ENCODE results near the gene EVI2A. TPM values are rescaled to one million over a fixed set of nuclear protein-coding genes. Genes with fewer than 3 reads are reported as not detected.
A peak's percentile ranks its signal among the peaks of the same experiment; 100 is the strongest.

The EVI2A gene
- total RNA-seq, 4 donors from 2014 or later: 0.68 to 11.1 (median 3.3) TPM

GRCh38 chr17:31328160-31328535 lies 6.7 kb upstream of the EVI2A start:
- TF ChIP-seq POLR2A (IDR thresholded peaks at IDR 0.05) (no peak), CTCF (IDR thresholded peaks at IDR 0.05) (no peak)
- Histone ChIP-seq H3K27ac (no peak overlapping the region), H3K27me3 (no peaks in the 10 kb centered on the region), H3K4me1 (no peaks in the 10 kb centered on the region), H3K36me3 (peaks cover 0 to 37% (median 0%) of the 10 kb centered on the region in 3 donors), H3K9me3 (no peaks in the 10 kb centered on the region), H3K4me3 (no peak overlapping the region)
- no peak for DNase-seq
- intact Hi-C loops (cut with DNase I): no loop called here

- Histone ChIP-seq H3K27ac (no peak overlapping the region), H3K4me1 (no peaks in the 10 kb centered on the region), H3K4me3 (no peak overlapping the region), H3K9me3 (no peaks in the 10 kb centered on the region), H3K36me3 (peaks cover 0 to 37% (median 0%) of the 10 kb centered on the region in 3 donors), H3K27me3 (no peaks in the 10 kb centered on the region)
- 91 to 95% methylated on average over 11 to 12 of the region's 12 CpGs for WGBS, 2 donors
- no peak for DNase-seq
- TF ChIP-seq CTCF (IDR thresholded peaks at IDR 0.05) (no peak), POLR2A (IDR thresholded peaks at IDR 0.05) (no peak)
- intact Hi-C loops (cut with DNase I): no loop called here
These were observed 6.2 kb upstream of the EVI2A start for GRCh38 chr17:31327534-31328159.

- Histone ChIP-seq H3K27ac (no peak overlapping the region), H3K36me3 (peaks cover 0 to 29% (median 0%) of the 10 kb centered on the region in 3 donors), H3K27me3 (no peaks in the 10 kb centered on the region), H3K9me3 (no peaks in the 10 kb centered on the region), H3K4me3 (no peak overlapping the region), H3K4me1 (no peaks in the 10 kb centered on the region)
- no peak for DNase-seq
- intact Hi-C loops (cut with DNase I): no loop called here
- TF ChIP-seq CTCF (IDR thresholded peaks at IDR 0.05) (no peak), POLR2A (IDR thresholded peaks at IDR 0.05) (no peak)
These were observed 2.1 kb upstream of the EVI2A start for GRCh38 chr17:31323551-31323950.

GRCh38 chr17:31321966-31322365 lies 544 bp upstream of the EVI2A start:
- intact Hi-C loops (cut with DNase I): no loop called here
- peak overlapping the region in 1 of 4 donors; percentile 64 for H3K27ac ChIP-seq
- peaks cover 0 to 6% (median 0%) of the 10 kb centered on the region in 3 donors for H3K4me1 ChIP-seq
- peaks cover 0 to 16% (median 0%) of the 10 kb centered on the region in 3 donors for H3K36me3 ChIP-seq
- no peak overlapping the region for H3K4me3 ChIP-seq
- DNase-seq: no peak
- TF ChIP-seq POLR2A (IDR thresholded peaks at IDR 0.05) (no peak), CTCF (IDR thresholded peaks at IDR 0.05) (no peak)
- 80 to 81% methylated on average over 3 to 4 of the region's 4 CpGs for WGBS, 2 donors
- H3K9me3 ChIP-seq: no peaks in the 10 kb centered on the region
- H3K27me3 ChIP-seq: no peaks in the 10 kb centered on the region

- Histone ChIP-seq H3K4me3 (peak overlapping the region in 3 of 4 donors; percentile 14 to 49 (median 32)), H3K27ac (peak overlapping the region in 3 of 4 donors; percentile 64 to 66 (median 64)), H3K9me3 (no peaks in the 10 kb centered on the region), H3K36me3 (peaks cover 0 to 4% (median 0%) of the 10 kb centered on the region in 3 donors), H3K4me1 (peaks cover 0 to 6% (median 0%) of the 10 kb centered on the region in 3 donors), H3K27me3 (no peaks in the 10 kb centered on the region)
- WGBS, 2 donors: 53 to 60% methylated on average over 1 of the region's 1 CpG
- no peak for DNase-seq
- intact Hi-C loops (cut with DNase I): no loop called here
- TF ChIP-seq CTCF (IDR thresholded peaks at IDR 0.05) (no peak), POLR2A (IDR thresholded peaks at IDR 0.05) (no peak)
These were observed 631 bp downstream of the EVI2A start for GRCh38 chr17:31320791-31321190.

Data from esophagus squamous epithelium (tissue), 5 donors.